Upper lobe of left lung (tissue), 4 donors: Measurements from ENCODE around the gene SPSB1.

Experiments
- POLR2AphosphoS5 ChIP-seq, 2 donors: sonication (generic); formaldehyde crosslinking; IDR thresholded peaks; one replicate each; pipeline ENCODE4 v1.5.1; 2017; ENCODE audit warnings: antibody characterized with exemption in 2 of 2
- TF ChIP-seq, protein P1 (sequence below), 6 experiments: fragments of 450-650 bp in 4 of 6; fragments of 200-600 bp in 2 of 6; sonication (generic) in 2 of 6; IDR thresholded peaks; one replicate each; pipeline ENCODE4 v1.5.1; 2016 to 2019; ENCODE audit warnings: antibody characterized with exemption in 6 of 6

DNA sequence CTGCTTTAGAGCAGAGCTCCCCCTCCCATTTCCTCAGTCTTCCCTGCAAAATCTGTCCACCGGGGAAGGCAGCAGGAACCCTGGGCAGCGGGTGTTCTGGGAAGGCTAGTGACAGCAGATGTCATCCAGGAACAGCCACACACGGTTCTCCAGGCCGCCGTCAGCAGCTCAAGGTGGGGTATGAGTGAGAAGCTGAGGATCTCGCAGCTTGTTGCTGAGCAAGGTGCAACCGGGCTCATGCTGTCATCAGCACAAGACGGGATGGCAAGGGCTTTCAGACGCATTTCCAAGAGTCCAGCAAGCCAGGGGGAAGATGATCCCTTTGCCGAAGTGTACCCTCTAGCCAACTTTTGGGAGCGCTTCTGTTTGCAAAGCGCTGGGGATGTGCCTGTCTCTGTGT, 23.0 kb upstream of the SPSB1 start:
- TF ChIP-seq POLR2AphosphoS5 (IDR thresholded peaks at IDR 0.05), result no peak
- TF ChIP-seq, protein P1, sequence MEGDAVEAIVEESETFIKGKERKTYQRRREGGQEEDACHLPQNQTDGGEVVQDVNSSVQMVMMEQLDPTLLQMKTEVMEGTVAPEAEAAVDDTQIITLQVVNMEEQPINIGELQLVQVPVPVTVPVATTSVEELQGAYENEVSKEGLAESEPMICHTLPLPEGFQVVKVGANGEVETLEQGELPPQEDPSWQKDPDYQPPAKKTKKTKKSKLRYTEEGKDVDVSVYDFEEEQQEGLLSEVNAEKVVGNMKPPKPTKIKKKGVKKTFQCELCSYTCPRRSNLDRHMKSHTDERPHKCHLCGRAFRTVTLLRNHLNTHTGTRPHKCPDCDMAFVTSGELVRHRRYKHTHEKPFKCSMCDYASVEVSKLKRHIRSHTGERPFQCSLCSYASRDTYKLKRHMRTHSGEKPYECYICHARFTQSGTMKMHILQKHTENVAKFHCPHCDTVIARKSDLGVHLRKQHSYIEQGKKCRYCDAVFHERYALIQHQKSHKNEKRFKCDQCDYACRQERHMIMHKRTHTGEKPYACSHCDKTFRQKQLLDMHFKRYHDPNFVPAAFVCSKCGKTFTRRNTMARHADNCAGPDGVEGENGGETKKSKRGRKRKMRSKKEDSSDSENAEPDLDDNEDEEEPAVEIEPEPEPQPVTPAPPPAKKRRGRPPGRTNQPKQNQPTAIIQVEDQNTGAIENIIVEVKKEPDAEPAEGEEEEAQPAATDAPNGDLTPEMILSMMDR (IDR thresholded peaks at IDR 0.05), result no peak
